NCI-H1417 (cell line): ENCODE measurements around the gene TPO.

Experiments
- DNase-seq, 3 experiments: peaks; one replicate each; lab custom pipeline; 2025; lab: John Stamatoyannopoulos, UW

The TPO gene

DNA sequence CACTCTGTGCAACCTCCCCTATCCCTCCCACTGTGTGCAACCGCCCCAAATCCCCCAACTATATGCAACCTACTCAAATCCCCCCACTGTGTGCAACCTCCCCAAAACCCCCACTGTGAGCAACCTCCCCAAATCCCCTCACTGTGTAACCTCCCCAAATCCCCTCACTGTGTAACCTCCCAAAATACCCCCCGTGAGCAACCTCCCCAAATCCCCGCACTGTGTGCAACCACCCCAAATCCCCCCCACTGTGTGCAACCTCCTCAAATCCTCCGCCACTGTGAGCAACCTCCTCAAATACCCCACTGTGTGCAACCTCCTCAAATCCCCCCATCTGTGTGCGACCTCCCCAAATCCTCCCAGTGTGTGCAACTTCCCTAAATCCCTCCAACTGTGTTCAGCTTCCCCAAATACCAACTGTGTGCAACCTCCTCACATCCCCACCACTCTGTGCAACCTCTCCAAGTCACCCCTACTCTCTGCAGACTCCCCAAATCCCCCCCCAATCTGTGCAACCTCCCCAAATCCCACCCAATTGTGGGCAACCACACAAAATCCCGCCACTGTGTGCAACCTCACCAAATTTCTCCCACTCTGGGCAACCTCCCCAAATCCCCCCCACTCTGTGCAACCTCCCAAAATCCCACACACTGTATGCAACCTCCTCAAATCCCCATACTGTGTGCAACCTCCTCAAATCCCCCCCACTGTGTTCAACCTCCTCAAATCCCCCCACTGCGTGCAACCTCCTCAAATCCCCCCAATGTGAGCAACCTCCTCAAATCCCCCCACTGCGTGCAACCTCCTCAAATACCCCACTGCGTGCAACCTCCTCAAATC lies 114.1 kb downstream of the TPO start:
- DNase-seq, result no peak

DNA sequence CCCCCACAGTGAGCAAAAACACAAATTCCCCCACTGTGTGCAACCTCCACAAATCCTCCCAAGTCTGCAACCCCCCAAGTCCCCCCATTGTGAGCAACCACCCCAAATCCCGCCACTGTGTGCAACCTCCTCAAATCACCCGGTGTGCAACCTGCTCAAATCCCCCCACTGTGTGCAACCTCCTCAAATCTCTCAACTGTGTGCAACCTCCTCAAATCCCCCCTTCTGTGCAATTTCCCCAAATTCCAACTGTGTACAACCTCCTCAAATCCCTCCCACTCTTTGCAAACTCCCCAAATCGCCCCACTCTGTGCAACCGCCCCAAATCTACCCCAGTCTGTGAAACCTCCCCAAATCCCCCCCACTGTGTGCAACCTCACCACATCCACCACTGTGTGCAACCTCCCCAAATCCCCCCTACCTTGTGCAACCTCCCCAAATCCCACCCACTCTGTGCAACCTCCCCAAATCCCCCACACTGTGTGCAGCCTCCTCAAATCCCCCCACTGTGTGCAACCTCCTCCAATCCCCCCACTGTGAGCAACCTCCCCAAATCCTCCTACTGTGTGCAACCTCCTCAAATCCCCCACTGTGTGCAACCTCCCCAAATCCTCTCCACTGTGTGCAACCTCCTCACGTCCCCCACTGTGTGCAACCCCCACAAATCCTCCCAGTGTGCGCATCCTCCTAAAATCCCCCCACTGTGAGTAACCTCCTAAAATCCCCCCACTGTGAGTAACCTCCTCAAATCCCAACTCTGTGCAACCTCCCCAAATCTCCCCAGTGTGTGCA lies 115.2 kb downstream of the TPO start:
- no peak for DNase-seq

DNA sequence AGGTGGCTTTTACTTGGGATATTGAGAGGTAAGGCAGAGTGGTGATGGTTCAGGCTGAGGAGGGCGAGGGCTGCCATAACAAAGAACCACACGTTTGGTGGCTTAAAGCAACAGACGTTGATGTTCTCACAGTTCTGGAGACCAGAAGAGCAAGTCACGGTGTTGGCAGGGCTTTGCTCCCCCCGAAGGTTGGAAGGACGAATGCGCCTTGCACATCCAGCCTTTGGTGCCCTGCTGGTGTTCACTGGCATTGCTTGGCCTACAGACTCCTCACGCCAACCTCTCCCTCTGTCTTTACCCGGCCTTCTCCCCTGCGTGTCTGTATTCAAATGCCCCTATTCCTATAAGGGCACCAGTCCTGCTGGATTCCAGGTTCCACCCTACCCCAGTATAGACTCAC lies 125.4 kb downstream of the TPO start:
- peak in 2 of 3 experiments; percentile 24 to 50 for DNase-seq

DNA sequence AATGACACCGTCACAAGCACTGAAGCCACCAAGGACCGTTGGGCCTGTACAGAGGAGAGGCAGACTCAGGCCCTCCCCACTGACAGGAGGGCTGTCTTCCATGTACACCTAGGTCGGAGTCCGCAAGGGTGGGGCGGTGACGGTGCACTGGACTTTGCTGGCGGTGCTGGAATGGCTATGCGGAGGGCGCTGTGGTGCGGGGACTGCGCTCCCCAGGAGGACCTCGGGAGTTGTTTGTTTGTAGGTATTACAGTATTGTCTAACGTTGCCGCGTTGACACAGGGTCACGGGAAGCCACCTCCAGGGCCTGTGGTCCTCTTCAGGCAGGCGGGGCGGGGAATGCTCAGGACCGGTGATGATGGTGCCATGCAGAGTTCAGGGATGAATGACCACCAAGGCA lies 126.2 kb downstream of the TPO start:
- no peak for DNase-seq

DNA sequence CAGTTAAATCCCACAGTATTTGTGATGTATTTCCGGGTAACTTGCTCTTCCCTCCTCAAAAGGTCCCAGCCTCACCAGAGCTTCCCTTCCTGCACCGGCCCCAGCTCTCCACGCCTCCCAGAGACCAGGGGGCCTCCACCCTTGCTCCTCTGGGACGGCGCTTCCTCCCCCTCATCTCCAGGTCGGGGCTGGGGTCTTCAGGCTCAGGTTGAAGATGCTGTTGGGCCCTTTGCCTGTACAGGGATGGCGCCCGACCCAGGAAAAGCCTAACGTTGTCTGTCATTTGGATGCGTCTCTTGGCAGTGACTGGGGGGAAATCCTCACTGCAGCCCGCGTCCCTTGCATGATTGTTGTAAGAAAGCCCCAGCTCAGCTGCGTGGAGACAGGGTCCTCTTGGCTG lies 126.7 kb downstream of the TPO start:
- DNase-seq, result no peak

DNA sequence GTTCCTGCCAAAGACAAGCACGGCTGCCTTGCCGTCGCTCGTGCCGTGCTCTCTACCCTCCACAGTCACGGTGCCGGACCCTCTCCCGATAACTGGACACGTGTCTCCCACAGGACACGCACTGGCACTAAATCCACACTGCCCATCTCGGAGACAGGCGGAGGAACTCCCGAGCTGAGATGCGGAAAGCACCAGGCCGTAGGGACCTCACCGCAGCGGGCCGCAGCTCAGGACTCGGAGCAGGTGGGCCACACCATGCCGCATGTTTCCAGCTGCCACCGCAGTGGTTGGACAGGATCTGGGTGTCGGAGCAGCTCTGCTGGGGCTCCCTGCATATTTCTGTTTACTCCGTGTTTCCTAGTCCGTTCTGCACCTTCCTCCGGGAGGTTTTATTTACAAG lies 127.2 kb downstream of the TPO start:
- no peak for DNase-seq

DNA sequence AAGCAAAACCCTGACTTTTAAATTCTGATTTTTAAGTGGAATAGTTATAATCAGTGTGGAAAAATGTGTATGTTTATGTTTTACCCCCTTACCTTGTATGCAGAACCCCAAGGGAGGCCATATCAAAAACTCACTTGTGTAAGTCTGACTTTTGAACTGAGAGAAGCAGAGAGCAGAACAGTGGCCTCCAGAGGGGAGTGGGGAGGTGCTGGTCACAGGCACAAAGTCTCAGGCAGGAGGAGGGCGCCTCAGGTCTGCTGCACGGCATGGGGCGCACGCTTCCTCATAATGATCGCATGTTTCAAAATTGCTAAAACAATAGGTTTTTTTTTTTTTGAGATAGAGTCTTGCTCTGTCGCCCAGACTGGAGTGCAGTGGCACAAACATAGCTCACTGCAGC lies 127.8 kb downstream of the TPO start:
- DNase-seq, result no peak

DNA sequence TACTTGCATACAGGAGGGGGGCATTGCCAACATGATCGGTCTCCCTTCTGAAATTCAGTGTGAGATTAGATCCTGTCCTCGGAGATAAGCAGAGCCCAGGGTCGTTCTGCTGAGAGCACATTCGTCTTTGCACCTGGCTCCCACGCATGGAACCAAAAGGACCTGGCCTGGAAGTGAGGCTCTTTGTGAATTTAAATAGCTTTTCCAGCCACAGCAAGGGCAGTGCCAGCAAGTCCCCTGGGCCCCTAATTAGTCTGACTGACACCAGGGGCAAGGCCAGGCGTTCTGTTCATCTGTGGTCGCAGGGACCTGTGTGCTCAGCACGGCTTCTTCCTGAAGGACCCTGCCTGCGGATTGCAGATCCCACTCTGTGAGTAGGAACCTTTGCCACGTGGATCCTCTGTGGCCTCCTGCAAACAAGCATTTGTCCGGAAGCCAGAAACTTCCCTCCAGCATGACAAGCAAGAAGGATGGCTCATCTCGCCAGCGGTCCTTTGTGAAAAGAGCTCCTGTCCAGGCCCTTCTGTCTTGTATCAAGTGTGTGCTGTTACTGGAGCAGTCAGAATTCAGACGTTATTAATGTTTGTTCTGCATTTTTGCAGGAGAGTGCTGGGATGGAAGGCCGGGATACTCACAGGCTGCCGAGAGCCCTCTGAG lies 128.7 kb downstream of the TPO start:
- DNase-seq, result peak in 2 of 3 experiments; percentile 32 to 57

DNA sequence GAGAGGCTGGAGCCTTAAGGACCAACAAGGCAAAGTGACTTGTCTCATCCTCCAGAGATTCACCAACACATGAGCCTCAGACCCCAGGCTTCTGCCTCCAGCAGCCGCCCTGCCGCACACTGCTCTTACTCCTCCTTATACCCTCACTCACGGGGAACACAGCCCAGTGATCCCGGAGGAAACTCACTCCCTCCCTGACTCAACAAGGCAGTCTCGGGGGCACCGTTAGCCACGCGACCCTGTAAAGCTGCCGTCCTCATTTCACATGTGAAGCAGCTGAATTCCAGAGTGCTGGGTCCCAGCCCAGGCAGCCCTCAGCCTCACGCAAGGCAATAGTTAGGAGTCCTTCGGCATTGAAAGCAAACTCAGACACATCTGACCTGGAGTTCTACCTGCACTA lies 129.7 kb downstream of the TPO start:
- DNase-seq, result no peak

DNA sequence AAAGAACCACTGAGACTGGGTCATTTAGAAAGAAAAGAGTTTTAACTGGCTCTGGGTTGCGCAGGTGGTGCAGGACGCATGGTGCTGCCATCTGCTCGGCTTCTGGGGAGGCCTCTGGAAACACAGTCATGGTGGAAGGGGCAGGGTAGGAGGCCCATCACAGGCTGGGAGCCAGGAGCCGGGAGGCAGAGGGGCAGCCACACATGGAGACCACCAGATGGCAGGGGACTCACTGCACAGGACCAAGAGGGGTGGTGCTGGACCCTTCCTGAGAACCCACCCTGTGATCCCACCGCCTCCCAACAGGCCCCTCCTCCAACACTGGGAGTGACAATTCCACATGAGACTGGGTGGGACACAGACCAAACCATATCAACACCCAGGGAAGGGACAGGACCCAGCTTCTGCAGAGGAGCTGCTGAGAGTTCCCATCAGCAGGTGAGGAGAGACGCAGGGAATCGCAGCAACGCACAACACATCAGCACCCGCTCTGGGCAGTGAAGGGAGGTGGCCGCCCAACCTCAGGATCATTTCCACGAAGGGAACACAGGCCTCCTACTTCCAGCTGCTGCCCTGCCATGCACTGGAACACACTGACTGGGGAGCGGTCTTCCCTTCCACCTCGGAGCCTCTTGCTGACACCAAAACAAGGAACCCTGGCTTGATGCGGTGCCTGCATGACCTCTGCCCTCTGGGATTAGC lies 130.7 kb downstream of the TPO start:
- no peak for DNase-seq

DNA sequence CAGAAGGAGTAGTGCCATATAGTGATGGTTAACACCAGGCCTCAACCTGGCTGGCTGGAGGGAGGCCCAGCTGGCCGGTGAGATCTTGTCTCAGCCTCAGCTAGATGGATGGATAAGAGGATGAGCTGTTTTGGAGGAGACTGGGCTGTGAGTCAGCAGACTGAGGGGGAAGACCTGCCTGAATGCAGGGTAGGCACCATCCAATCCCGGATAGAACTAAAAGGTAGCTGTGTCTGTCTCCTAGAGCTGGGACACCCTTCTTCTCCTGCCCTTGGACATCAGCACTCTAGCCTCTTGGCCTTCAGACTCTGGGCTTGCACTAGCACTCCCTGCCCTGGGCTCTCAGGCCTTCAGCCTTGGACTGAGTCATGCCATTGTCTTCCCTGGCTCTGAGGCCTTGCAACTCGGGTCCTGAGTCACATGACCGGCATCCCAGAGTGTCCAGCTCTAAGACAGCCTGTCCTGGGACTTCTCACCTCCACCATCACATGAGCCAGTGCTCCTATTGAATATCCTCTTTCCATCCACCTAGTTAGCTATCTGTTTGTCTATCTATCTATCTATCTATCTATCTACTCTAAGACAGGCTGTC lies 131.3 kb downstream of the TPO start:
- DNase-seq, result no peak

DNA sequence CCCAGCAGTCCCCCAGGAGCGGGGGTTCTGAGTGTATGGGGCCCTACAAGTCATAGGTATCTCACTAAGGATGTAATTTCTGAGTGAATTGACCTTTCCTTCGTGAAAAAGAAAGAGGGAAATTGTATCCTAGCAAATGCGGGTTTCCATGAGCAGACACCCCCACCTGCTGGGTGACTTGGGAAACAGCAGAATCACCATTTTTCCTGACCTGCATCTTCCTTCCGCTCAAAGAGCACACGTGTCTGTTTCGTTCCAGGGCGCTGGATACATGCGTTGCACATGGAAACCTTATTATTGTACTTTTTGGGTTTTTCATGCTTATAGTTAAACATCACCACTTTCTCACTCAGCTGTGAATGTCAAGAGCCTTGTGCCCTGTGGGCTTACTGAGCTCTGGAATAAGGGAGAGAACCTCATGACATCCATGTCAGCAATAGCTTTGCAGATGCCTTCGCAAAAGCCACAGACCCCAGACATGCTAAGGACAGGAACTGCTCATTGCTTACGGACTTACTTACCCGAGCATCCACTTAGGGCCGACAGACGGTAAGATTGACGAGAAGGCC lies 132.8 kb downstream of the TPO start:
- peak; percentile 51 to 86 (median 79) for DNase-seq

DNA sequence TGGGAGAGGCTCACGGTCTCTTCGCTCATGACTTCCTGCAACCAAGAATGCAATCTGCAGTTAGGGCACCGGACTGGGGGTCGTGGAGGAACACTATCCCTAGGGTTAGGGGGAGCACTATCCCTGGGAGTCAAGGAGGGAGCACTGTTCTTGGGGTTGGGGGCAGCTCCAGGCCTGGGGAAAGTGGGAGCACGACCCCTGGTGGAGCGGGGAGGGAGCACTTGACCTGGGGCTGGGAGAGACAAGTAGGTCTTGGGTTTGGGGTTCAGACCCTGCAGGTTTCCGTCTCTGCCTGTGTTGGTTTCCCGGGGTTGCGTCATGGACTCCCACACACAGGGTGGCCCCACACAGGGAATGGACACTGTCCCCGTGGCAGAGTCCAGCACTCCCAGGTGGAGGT lies 133.6 kb downstream of the TPO start:
- no peak for DNase-seq

DNA sequence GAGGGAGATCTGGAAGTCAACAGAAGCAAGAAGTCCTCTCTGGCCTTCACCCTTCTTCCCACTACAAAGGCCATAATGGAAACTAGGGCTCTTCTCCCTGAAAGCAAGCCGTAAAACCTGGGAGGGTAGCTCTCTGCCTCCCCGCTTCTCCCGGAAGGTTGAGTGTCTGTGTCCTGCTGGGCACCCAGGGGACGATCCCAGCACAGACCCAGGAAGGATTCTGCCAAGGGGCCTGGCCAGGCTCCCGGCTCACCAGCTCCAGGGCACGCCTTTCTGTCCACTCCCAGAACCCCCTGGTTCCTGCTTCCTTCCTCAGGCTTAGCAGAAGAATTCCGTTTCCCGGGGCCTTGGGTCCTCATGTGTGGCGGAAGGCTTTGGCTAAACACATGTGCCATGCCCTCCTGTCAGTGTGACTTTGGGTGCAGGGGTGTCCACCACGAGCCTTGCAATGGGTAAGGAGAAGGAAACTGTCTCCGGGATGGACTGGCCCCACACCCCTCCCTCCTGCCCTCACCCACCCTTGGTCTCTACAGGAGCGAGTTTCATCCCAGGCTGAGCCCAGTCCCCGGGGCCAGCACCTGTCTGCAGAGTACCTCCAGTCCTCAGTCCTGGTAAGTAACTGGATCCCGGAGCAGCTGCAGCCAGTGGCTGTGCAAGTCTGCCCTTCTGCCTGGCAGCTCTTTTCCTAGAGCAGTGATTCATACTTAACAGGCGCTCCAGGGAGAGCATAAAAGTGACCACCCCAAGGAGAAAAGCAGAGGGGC lies 135.8 kb downstream of the TPO start:
- peak in 1 of 3 experiments; percentile 38 for DNase-seq

DNA sequence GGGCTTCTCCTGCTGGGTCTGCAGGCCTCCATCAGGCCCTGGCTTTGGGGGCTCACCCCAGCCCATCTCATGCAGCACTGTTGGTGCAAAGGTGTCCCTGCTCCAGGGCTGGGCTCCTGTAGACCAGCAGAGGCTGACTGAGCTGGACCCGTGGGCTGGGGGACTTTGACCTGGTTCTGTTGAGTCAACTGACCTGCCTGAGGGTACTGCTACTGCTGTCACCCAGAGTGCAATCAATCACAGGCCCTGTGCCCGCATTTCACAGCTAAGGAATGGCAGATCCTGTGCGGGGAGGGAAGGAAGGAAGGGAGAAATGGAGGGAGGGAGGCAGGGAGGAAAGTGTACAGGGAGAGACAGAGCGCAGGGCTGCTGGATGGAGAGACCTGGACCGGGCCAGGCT lies 136.8 kb downstream of the TPO start:
- no peak for DNase-seq

DNA sequence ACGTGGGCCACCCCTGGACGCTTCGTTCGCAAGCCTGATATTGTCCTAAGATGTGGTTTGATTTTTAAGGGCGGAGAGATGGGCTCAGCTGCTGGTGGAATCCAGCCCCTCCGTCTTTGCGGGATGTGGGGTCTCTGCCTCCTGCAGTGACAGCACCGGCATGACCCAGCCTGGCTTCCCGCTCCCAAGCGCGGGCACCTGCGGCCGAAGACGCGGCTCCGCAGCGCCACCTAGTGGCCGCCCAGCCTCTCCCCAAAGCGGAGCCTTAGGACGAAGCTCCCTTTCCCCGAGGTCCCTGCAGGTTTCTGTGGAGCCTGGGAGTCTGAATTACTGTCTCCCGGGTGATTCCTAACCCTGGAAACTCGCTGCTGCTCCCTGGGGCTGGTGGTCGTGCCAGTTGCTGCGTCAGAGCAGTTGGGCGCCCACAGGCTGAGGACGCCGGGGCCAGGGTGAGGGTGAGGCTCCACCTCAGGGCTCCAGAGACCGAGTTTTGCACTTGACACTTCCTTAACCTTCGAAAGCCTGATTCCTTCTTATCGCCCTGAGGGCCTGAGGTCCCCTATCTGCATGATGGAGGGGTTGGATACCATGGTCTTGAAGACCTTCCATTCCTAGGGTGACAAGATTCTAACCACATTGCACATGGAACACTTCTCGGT lies 137.5 kb downstream of the TPO start:
- DNase-seq, result peak; percentile 44 to 89 (median 67)

DNA sequence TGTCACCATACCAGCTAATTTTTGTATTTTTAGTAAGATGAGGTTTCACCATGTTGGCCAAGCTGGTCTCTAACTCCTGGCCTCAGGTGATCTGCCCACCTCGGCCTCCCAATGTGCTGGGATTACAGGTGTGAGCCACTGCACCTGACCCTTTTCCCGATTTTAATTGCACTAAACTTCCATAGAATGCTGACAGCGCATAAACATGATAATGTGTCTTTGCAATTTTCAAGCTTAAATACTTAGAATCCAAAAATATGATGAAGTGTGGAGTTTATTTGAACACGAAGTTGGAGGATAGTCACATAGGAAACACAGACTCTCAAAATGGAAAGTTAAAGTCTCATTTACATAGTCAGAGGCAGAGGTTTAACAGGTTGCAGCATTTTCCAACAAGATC lies 138.6 kb downstream of the TPO start:
- no peak for DNase-seq

DNA sequence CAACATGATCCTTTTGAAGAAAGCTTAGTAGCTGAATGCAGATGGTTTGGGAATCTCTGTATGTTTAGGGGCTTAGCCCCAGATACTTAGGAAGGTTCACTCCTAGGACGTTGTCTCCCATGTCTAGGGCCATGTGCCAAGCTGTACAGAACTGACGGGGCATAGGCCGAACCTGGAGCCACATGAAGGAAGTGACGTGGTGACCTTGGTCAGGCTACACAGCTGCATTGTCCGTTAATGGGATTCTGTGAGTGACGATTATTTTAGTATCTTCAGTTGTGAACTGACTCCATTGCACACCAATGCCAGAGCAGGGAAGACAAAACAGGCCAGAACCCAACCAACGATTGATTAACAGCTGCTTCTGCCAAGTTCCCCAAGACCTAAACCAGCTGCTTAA lies 139.3 kb downstream of the TPO start:
- DNase-seq, result no peak

DNA sequence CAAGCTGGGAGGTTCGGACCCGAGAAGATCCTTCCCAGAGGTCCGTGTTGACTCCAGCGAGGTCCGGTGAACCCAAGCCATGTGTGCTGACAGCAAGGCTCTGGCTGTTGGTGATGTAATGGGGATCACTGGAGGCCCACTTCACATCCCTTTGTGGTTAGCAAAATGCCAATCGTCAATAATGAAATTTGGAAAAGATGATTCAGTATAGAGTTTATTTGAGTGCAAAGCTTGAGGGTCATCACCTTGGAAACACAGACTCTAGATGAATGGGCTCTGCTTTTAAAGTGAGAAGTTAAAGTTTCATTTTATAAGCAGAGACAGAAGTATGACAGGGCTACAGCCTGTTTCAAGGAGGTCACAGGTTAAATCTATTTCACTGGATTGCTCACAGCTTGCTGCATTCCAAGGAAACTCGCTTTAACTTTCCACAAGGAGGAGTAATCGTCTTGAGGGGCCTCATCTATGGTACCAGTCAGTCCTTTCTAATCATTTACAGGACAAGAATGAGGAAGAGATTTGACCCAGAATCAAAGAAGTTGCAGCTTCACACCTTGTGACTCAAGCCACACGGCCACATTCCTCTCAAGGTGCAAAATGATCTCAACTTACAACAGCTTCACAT lies 140.5 kb downstream of the TPO start:
- DNase-seq, result no peak

DNA sequence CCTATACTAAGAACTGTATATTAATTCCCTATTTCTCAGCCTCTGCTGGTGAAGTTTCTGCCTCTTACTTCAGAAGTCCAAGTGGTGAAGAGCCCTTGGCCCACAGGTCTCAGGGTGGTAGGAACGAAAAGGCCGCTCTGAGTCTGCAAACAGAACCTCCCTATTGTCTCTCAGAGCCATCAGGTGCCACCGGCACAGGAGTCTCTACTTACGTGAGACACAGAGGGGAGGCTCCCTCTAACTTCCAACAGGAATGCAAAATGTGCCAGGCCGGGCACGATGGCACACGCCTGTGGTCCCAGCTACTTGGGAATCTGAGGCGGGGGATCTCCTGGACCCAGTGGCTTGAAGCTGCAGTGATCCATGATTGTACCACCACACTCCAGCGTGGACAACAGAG lies 143.0 kb downstream of the TPO start:
- DNase-seq, result no peak
